Coronary artery (tissue), 2 donors: ENCODE data around the gene SIGLEC8.
A peak's percentile ranks its signal among the peaks of the same experiment; 100 is the strongest.
"Not testable (repeated sequence)": the region's sequence is repeated elsewhere in the genome, so short reads cannot be mapped to it uniquely, and the experiment has no call there.

ENCODE experiments used
- DNase-seq: peaks from one replicate; pipeline ENCODE4 v3.0.0-alpha.2; 2017; ENCODE audit warnings: low spot score
- H3K27ac ChIP-seq, 2 donors: fragments of 200-600 bp; sonication (generic); one replicate each; pipeline ENCODE4 v1.5.1; 2016 to 2019
- H3K4me3 ChIP-seq: fragments of 200-600 bp; sonication (generic); 2 replicates; pipeline ENCODE4 v1.5.1; 2016; ENCODE audit warnings: mild to moderate bottlenecking, moderate library complexity
- TF ChIP-seq, protein P1 (sequence below): fragments of 200-600 bp; sonication (generic); IDR thresholded peaks from one replicate; pipeline ENCODE4 v1.5.1; 2019; ENCODE audit warnings: antibody characterized with exemption

SIGLEC8 gene

GRCh38 chr19:51458051-51458645 is at the start of gene SIGLEC8:
TSS of gene SIGLEC8 (minus strand) at chr19:51458454. CDS start at chr19:51458387, 67 bp downstream.
- no peak within 1 kb of the TSS for H3K4me3 ChIP-seq

DNA sequence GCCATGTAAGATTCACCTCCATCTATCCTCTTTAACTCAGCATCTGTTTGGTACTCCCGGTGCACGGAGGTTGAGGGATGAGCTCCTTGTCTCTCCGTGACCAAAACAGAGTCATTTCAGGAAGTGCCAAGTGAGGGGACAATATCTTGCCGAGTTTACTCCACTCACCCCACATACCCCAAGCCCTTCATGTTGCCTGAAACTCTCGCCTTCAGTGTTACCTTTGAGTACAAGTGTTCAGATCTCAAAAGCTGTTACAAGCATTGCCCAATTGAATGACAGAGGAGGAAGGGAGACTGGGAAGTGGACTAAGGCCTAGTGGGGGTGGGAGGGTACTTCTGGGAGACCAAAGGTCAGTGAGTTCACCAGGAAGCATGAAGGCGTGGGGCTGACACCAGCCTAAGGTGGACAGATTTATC is 49.4 kb upstream of the SIGLEC8 start:
- DNase-seq: no peak
- no peak overlapping the region for H3K4me3 ChIP-seq
- TF ChIP-seq, protein P1, sequence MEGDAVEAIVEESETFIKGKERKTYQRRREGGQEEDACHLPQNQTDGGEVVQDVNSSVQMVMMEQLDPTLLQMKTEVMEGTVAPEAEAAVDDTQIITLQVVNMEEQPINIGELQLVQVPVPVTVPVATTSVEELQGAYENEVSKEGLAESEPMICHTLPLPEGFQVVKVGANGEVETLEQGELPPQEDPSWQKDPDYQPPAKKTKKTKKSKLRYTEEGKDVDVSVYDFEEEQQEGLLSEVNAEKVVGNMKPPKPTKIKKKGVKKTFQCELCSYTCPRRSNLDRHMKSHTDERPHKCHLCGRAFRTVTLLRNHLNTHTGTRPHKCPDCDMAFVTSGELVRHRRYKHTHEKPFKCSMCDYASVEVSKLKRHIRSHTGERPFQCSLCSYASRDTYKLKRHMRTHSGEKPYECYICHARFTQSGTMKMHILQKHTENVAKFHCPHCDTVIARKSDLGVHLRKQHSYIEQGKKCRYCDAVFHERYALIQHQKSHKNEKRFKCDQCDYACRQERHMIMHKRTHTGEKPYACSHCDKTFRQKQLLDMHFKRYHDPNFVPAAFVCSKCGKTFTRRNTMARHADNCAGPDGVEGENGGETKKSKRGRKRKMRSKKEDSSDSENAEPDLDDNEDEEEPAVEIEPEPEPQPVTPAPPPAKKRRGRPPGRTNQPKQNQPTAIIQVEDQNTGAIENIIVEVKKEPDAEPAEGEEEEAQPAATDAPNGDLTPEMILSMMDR: no peak
- H3K27ac ChIP-seq: no peak overlapping the region

More at GRCh38 chr19:51458051-51458645, at the start of gene SIGLEC8:
- DNase-seq: peak; percentile 50
- TF ChIP-seq, protein P1: no peak
- H3K27ac ChIP-seq: no peak within 1 kb of the TSS

GRCh38 chr19:51507192-51507591 is 48.9 kb upstream of the SIGLEC8 start:
- no peak overlapping the region for H3K27ac ChIP-seq
- H3K4me3 ChIP-seq: no peak overlapping the region
- no peak for DNase-seq
- TF ChIP-seq, protein P1: no peak

DNA sequence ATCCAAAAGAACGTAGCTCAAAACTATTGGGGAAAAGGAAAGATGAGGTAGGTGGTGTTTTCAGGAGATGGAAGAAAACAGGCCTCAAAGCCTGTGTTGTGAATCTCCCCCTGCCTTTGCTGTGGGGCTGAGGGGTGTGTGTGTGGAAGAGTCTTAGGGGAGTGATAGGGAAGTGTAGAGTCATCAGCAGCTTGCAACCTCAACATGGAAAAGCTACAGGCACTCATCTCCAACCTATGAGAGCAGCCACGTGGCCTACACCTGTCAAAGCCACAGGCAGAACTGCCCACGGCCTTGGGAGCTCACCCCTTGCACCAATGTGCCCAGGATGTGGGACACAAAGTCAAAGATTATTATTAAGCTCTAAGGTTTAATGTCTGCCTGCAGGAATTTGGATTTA is 47.6 kb upstream of the SIGLEC8 start:
- Histone ChIP-seq H3K4me3 (no peak overlapping the region), H3K27ac (no peak overlapping the region)
- TF ChIP-seq, protein P1: no peak
- no peak for DNase-seq

- no peak for DNase-seq
- TF ChIP-seq, protein P1: no peak
- Histone ChIP-seq H3K4me3 (no peak overlapping the region), H3K27ac (no peak overlapping the region)
Observed at GRCh38 chr19:51503896-51504295, 45.6 kb upstream of the SIGLEC8 start.

DNA sequence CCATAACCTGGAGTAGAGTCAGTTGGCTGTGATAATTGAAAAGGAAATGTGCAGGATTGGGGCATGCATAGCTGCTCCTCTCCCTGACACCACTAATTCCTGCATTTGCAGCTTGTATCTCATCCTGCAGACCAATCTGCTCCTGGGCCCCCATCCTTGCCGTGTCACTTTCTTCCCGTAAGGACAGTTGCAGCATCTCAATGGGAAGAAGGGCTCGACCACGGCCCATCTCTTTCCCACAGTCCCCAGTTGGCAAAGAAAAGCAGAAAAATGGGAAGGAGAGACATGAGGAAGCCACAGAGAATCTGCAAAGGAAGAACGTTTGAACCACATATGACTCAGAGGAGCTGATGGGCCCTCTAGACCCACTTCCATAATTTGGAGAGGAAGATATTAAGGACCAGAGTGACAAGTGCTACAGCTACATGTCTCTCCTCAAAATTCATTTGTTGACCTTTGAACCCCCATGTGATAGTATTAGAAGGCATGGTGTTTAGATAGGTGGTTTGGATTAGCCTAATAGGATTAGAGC is 45.1 kb upstream of the SIGLEC8 start:
- no peak for DNase-seq
- TF ChIP-seq, protein P1: no peak
- H3K4me3 ChIP-seq: no peak overlapping the region
- H3K27ac ChIP-seq: no peak overlapping the region

GRCh38 chr19:51501594-51502263 is 43.5 kb upstream of the SIGLEC8 start, which contains the start of gene SIGLEC12:
TSS of gene SIGLEC12 (minus strand) at chr19:51501800. CDS start at chr19:51501733, 67 bp downstream.
- no peak for DNase-seq
- Histone ChIP-seq H3K4me3 (no peak within 1 kb of the TSS), H3K27ac (no peak within 1 kb of the TSS)
- TF ChIP-seq, protein P1: no peak

GRCh38 chr19:51500931-51501330 is 42.7 kb upstream of the SIGLEC8 start:
- H3K27ac ChIP-seq, DNase-seq, H3K4me3 ChIP-seq: not testable (repeated sequence)
